Endodermal cell (in vitro differentiated cells): Measurements from ENCODE around the gene CSPG5. TPM values are rescaled to one million over a fixed set of nuclear protein-coding genes. Genes with fewer than 3 reads are reported as not detected.

ENCODE experiments used
- DNase-seq: peaks from one replicate; pipeline ENCODE4 v3.0.0-alpha.2; 2017
- H3K27ac ChIP-seq: 2 replicates; pipeline ENCODE4 v1.5.1; 2013; ENCODE audit warnings: mild to moderate bottlenecking, low read depth, low read length, moderate library complexity
- H3K27me3 ChIP-seq: 2 replicates; pipeline ENCODE4 v1.6.1; 2013; ENCODE audit warnings: mild to moderate bottlenecking, low read length, moderate library complexity; ENCODE audit not compliant: insufficient read depth, control insufficient read depth, poor library complexity, severe bottlenecking
- H3K36me3 ChIP-seq: 2 replicates; pipeline ENCODE4 v1.7.0; 2013; ENCODE audit warnings: mild to moderate bottlenecking, low read length, moderate library complexity; ENCODE audit not compliant: control insufficient read depth, insufficient read depth
- H3K4me1 ChIP-seq: one replicate; pipeline ENCODE4 v1.7.0; 2013; ENCODE audit warnings: low read length; ENCODE audit not compliant: control insufficient read depth, insufficient read depth
- H3K4me3 ChIP-seq: 2 replicates; pipeline ENCODE4 v1.5.1; 2013; ENCODE audit warnings: mild to moderate bottlenecking, low read length, moderate library complexity
- H3K9ac ChIP-seq: 2 replicates; pipeline ENCODE4 v1.6.1; 2013; ENCODE audit warnings: mild to moderate bottlenecking, low read length, moderate library complexity; ENCODE audit not compliant: poor library complexity, severe bottlenecking; ENCODE audit errors: extremely low read depth
- H3K9me3 ChIP-seq: 2 replicates; pipeline ENCODE4 v1.6.1; 2013; ENCODE audit warnings: mild to moderate bottlenecking, low read length, moderate library complexity; ENCODE audit not compliant: control insufficient read depth
- H3K27ac Mint-ChIP-seq: 2 replicates; pipeline ENCODE4 v1.8.0; 2020; ENCODE audit warnings: mixed read lengths
- H3K27me3 Mint-ChIP-seq: 2 replicates; pipeline ENCODE4 v1.8.0; 2021; ENCODE audit warnings: mild to moderate bottlenecking, mixed read lengths; ENCODE audit not compliant: insufficient read depth
- H3K36me3 Mint-ChIP-seq: 2 replicates; pipeline ENCODE4 v1.8.0; 2020; ENCODE audit warnings: low read depth, mixed read lengths
- H3K4me1 Mint-ChIP-seq: 2 replicates; pipeline ENCODE4 v1.8.0; 2020; ENCODE audit warnings: mixed read lengths
- H3K4me3 Mint-ChIP-seq: 2 replicates; pipeline ENCODE4 v1.8.0; 2020; ENCODE audit warnings: mild to moderate bottlenecking, moderate library complexity, mixed read lengths
- H3K9me3 Mint-ChIP-seq: 2 replicates; pipeline ENCODE4 v1.8.0; 2020; ENCODE audit warnings: mild to moderate bottlenecking, mixed read lengths
- WGBS, 2 experiments: methylation state at CpG; one replicate each; pipeline versions ENCODE4 v1.1.5 to v1.1.7; 2013; ENCODE audit warnings: missing lambda C conversion rate in 2 of 2, mixed read lengths in 1 of 2; ENCODE audit not compliant: insufficient coverage in 1 of 2, insufficient read length in 1 of 2; 5-methylcytosine and 5-hydroxymethylcytosine counted together
- total RNA-seq, 2 donors: library from RNA; stranded (reverse); fragmentation: NEBNext Ultra II Directional in 1 of 2; extraction: Animal tissue kit (Norgen Biotek cat#: 25700) in 1 of 2; gene quantifications; 2 replicates in 1 of 2; 3 replicates in 1 of 2; pipeline ENCODE4 v1.2.1, GENCODE V29; 2021
- TF ChIP-seq, protein P1 (sequence below): fragments of 200-600 bp; sonication (generic); conservative IDR thresholded peaks from 2 replicates; pipeline ENCODE4 v1.5.0; 2021; ENCODE audit warnings: antibody characterized with exemption, mild to moderate bottlenecking

CSPG5 gene
- total RNA-seq, 2 donors from 2014 or later: 0.53 to 0.70 TPM

- H3K4me3 Mint-ChIP-seq: no peak overlapping the region
- Histone ChIP-seq H3K36me3 (peaks cover 18% of the 10 kb centered on the region), H3K9me3 (no peaks in the 10 kb centered on the region), H3K4me3 (no peak overlapping the region), H3K27me3 (peaks cover 36% of the 10 kb centered on the region), H3K9ac (no peak overlapping the region), H3K4me1 (no peaks in the 10 kb centered on the region), H3K27ac (no peak overlapping the region)
- 92 to 100% methylated on average over 1 to 5 of the region's 5 CpGs for WGBS, 2 experiments
- no peaks in the 10 kb centered on the region for H3K4me1 Mint-ChIP-seq
- TF ChIP-seq, protein P1, sequence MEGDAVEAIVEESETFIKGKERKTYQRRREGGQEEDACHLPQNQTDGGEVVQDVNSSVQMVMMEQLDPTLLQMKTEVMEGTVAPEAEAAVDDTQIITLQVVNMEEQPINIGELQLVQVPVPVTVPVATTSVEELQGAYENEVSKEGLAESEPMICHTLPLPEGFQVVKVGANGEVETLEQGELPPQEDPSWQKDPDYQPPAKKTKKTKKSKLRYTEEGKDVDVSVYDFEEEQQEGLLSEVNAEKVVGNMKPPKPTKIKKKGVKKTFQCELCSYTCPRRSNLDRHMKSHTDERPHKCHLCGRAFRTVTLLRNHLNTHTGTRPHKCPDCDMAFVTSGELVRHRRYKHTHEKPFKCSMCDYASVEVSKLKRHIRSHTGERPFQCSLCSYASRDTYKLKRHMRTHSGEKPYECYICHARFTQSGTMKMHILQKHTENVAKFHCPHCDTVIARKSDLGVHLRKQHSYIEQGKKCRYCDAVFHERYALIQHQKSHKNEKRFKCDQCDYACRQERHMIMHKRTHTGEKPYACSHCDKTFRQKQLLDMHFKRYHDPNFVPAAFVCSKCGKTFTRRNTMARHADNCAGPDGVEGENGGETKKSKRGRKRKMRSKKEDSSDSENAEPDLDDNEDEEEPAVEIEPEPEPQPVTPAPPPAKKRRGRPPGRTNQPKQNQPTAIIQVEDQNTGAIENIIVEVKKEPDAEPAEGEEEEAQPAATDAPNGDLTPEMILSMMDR: no peak
- no peak overlapping the region for H3K27ac Mint-ChIP-seq
- no peaks in the 10 kb centered on the region for H3K9me3 Mint-ChIP-seq
- DNase-seq: no peak
- peaks cover 11% of the 10 kb centered on the region for H3K36me3 Mint-ChIP-seq
- peaks cover 52% of the 10 kb centered on the region for H3K27me3 Mint-ChIP-seq
Measured at GRCh38 chr3:47581422-47581821, 2.8 kb upstream of the CSPG5 start.

- peaks cover 41% of the 10 kb centered on the region for H3K27me3 ChIP-seq
- H3K36me3 ChIP-seq: peaks cover 8% of the 10 kb centered on the region
- no peak overlapping the region for H3K9ac ChIP-seq
- Mint-ChIP-seq H3K27ac (no peak overlapping the region), H3K36me3 (peaks cover 6% of the 10 kb centered on the region), H3K27me3 (peaks cover 60% of the 10 kb centered on the region), H3K4me3 (no peak overlapping the region), H3K9me3 (no peaks in the 10 kb centered on the region), H3K4me1 (no peaks in the 10 kb centered on the region)
- H3K4me1 ChIP-seq: no peaks in the 10 kb centered on the region
- no peak overlapping the region for H3K4me3 ChIP-seq
- H3K9me3 ChIP-seq: no peaks in the 10 kb centered on the region
- no peak for DNase-seq
- H3K27ac ChIP-seq: no peak overlapping the region
- TF ChIP-seq, protein P1: no peak
- 82 to 85% methylated on average over 2 to 4 of the region's 4 CpGs for WGBS, 2 experiments
Measured at GRCh38 chr3:47580481-47580880, 1.8 kb upstream of the CSPG5 start.

DNA sequence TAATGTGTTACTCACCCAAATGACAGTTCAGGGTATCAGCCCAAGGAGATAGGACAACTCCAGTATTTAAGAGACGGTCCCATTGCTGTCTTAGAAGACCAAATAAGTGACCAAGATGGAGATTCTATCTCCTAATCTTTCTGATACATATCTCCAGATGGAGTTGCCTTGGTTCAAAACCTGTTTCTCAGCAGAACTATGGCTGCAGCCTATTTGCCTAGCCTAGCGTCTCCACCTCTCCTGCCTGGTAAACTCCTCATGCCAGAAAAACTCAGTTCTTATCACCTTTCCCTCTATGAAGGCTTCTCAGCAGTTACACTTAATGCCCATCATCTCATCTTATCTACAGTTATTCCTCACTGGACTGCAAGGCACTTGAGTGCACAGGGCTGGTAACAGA is 1.2 kb upstream of the CSPG5 start:
- Histone ChIP-seq H3K27me3 (peaks cover 41% of the 10 kb centered on the region), H3K4me1 (no peaks in the 10 kb centered on the region), H3K36me3 (peaks cover 2% of the 10 kb centered on the region), H3K9ac (no peak overlapping the region), H3K9me3 (no peaks in the 10 kb centered on the region), H3K4me3 (no peak overlapping the region), H3K27ac (no peak overlapping the region)
- 89% methylated on average over 2 of the region's 2 CpGs for WGBS, 2 experiments
- H3K36me3 Mint-ChIP-seq: no peaks in the 10 kb centered on the region
- peaks cover 65% of the 10 kb centered on the region for H3K27me3 Mint-ChIP-seq
- H3K4me3 Mint-ChIP-seq: peak overlapping the region; percentile 39
- no peak overlapping the region for H3K27ac Mint-ChIP-seq
- H3K9me3 Mint-ChIP-seq: no peaks in the 10 kb centered on the region
- TF ChIP-seq, protein P1: no peak
- DNase-seq: no peak
- no peaks in the 10 kb centered on the region for H3K4me1 Mint-ChIP-seq
